HG03575 (cell line): ENCODE measurements around the gene SH2D4B.
"Not testable (repeated sequence)": the region's sequence is repeated elsewhere in the genome, so short reads cannot be mapped to it uniquely, and the experiment has no call there.

Source experiments
- ATAC-seq: cut with Tn5 transposase; IDR thresholded peaks from one replicate; pipeline ENCODE4 v1.9.1; 2021; ENCODE audit not compliant: unreplicated experiment, insufficient number of reproducible peaks, low FRiP score; ENCODE audit errors: extremely low read depth

Gene SH2D4B

GRCh38 chr10:80538481-80539185, 931 bp downstream of the SH2D4B start:
- ATAC-seq = no peak

- ATAC-seq = no peak
Measured at GRCh38 chr10:80539421-80540031, 1.8 kb downstream of the SH2D4B start.

GRCh38 chr10:80540136-80540535, 2.4 kb downstream of the SH2D4B start:
- ATAC-seq = no peak

GRCh38 chr10:80540618-80540980, 2.9 kb downstream of the SH2D4B start:
- ATAC-seq = no peak

- peak; percentile 37 for ATAC-seq
Measured at GRCh38 chr10:80540981-80541750, 3.5 kb downstream of the SH2D4B start.

- ATAC-seq = no peak
Measured at GRCh38 chr10:80542053-80542452, 4.4 kb downstream of the SH2D4B start.

GRCh38 chr10:80542652-80543318, 5.1 kb downstream of the SH2D4B start:
- no peak for ATAC-seq

- ATAC-seq = not testable (repeated sequence)
Measured at GRCh38 chr10:80543319-80543672, 5.6 kb downstream of the SH2D4B start.

GRCh38 chr10:80544316-80544953, 6.7 kb downstream of the SH2D4B start:
- ATAC-seq = no peak

GRCh38 chr10:80545258-80545881, 7.7 kb downstream of the SH2D4B start:
- ATAC-seq = no peak

GRCh38 chr10:80552151-80552646, 14.5 kb downstream of the SH2D4B start:
- ATAC-seq = no peak

GRCh38 chr10:80553436-80553835, 15.7 kb downstream of the SH2D4B start:
- ATAC-seq = no peak

GRCh38 chr10:80554050-80554449, 16.3 kb downstream of the SH2D4B start:
- ATAC-seq = no peak

- no peak for ATAC-seq
Measured at GRCh38 chr10:80555415-80555814, 17.7 kb downstream of the SH2D4B start.

GRCh38 chr10:80561950-80562349, 24.2 kb downstream of the SH2D4B start:
- ATAC-seq = no peak

- ATAC-seq = no peak
Measured at GRCh38 chr10:80567292-80567691, 29.6 kb downstream of the SH2D4B start.

- ATAC-seq = no peak
Measured at GRCh38 chr10:80569131-80569895, 31.6 kb downstream of the SH2D4B start.

- no peak for ATAC-seq
Measured at GRCh38 chr10:80571352-80571751, 33.6 kb downstream of the SH2D4B start.
